DMS79 treated with DMSO at 0.1 percent for 48 hours (cell line): Measurements from ENCODE around the gene GRAMD4.
A peak's percentile ranks its signal among the peaks of the same experiment; 100 is the strongest.

Experiments used
- DNase-seq: peaks from one replicate; lab custom pipeline; 2025; lab: John Stamatoyannopoulos, UW

The GRAMD4 gene

GRCh38 chr22:46719921-46720320, 99.7 kb downstream of the GRAMD4 start:
- no peak for DNase-seq

GRCh38 chr22:46721501-46722085, 101.4 kb downstream of the GRAMD4 start:
- DNase-seq, result no peak

GRCh38 chr22:46723882-46724281, 103.7 kb downstream of the GRAMD4 start:
- DNase-seq, result no peak

GRCh38 chr22:46725096-46725495, 104.9 kb downstream of the GRAMD4 start:
- no peak for DNase-seq

GRCh38 chr22:46726066-46726985, 106.1 kb downstream of the GRAMD4 start:
- DNase-seq, result peak; percentile 6

GRCh38 chr22:46726986-46727317, 106.8 kb downstream of the GRAMD4 start:
- DNase-seq, result no peak

GRCh38 chr22:46727813-46728364, 107.7 kb downstream of the GRAMD4 start:
- DNase-seq, result no peak

GRCh38 chr22:46728470-46728869, 108.3 kb downstream of the GRAMD4 start:
- no peak for DNase-seq
